NOMO-1 treated with dmso at 0.1 percent for 144 hours (cell line): Measurements from ENCODE around the gene IFT20.
"Not testable (repeated sequence)": the region's sequence is repeated elsewhere in the genome, so short reads cannot be mapped to it uniquely, and the experiment has no call there.

Experiments
- DNase-seq: peaks from one replicate; lab custom pipeline; 2025; ENCODE audit not compliant: unreplicated experiment; lab: John Stamatoyannopoulos, UW

The IFT20 gene

DNA sequence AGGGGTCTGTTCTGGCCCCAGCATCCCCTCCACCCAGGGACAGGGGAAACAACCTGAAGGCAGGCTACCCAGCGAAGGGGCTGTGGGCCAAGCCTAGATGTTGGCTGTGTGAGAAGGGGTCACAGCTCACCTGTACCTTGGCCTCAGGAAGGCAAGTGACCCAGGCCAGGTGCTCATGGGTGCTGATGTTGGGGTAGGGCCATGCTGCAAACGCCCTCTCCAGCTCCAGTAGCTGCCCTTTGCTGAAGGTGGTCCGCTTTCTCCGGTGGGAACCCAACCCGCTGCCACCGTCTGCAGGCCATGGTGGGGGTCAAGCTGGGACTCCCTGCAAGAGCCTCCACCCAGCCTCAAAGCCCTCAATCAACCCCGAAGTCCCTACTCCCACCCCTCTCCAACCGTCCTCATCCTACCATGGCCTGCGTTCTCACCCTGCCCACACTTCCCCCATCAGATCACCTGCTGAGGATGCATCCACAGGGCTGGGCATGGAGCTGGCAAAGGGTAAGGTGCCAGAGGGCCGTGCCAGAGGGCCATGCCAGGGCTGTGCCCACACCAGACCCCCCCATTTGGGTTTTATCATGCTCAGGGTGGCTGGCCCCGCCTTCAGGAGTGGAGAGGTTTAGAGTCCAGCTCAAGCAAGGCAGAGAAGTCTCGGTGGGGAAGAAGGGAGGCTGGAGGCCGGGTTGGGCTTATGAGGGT lies 29.5 kb upstream of the IFT20 start, which contains the start of gene SEBOX:
Gene SEBOX, minus strand, starts transcription at position 535 of the 699 bp plus-strand sequence. Its CDS starts 48 bp downstream, at position 487.
- DNase-seq, result no peak

DNA sequence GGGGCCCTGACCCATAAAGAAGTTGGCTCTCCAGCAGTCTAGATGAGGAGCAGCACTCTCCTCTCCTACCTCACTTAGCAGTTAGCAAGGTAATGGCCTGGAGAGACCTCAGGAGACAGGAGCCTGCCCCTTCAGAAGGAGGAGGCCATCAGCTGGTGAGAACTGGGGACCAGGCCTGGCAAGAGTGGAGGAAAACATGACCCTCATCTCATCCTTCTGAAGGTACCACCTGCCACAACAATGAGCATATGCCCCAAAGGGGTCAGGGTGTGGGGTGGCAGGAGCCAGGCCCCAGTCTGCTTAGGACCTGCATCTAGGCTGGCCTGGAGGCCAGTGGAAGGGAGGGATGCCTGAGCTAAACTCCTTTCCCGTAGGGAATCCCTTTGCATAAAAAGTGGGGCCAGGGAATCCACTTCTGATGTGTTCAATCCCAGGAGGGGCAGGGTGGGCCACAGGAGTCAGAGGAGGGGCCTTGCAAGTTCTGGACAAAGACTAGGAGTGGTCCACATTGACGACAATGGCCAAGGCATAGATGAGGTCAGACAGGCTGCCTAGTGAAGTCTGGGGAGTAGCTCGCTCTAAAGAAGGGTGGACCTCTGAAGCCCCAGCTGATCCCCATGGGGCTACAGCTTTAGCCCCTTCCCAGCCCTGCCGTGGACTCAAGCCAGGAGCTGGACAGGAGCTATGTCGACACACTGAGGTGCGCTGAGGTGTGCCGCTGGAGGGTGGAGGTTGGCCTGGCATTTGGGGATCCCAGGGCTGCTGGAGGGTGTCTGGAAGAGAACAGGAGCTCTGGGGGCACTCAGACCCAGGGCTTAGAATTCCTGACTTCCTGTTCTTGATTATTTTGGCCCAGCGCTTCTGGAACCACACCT lies 28.7 kb upstream of the IFT20 start:
- DNase-seq, result no peak

DNA sequence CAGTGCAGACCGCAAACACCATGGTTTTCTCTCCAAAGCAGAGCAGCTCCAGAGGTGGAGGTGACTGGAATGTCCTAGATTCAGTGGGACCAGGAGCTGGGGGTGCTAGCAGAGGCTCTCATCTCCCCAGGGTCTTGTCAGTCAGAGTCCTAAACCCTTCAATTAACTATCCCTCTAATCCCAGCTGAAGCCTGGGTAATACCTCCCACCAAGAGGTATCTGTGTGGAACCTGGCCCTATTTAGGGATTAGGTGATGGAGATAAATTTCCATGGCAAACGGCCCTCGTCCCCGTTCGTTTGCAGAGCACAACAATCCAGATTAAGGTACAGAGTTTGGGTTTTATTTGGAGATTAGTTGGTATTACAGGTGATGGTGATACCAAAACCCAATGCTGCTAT lies 27.9 kb upstream of the IFT20 start:
- DNase-seq, result no peak

- DNase-seq, result no peak
These were observed 22.6 kb upstream of the IFT20 start for GRCh38 chr17:28357901-28358197.

DNA sequence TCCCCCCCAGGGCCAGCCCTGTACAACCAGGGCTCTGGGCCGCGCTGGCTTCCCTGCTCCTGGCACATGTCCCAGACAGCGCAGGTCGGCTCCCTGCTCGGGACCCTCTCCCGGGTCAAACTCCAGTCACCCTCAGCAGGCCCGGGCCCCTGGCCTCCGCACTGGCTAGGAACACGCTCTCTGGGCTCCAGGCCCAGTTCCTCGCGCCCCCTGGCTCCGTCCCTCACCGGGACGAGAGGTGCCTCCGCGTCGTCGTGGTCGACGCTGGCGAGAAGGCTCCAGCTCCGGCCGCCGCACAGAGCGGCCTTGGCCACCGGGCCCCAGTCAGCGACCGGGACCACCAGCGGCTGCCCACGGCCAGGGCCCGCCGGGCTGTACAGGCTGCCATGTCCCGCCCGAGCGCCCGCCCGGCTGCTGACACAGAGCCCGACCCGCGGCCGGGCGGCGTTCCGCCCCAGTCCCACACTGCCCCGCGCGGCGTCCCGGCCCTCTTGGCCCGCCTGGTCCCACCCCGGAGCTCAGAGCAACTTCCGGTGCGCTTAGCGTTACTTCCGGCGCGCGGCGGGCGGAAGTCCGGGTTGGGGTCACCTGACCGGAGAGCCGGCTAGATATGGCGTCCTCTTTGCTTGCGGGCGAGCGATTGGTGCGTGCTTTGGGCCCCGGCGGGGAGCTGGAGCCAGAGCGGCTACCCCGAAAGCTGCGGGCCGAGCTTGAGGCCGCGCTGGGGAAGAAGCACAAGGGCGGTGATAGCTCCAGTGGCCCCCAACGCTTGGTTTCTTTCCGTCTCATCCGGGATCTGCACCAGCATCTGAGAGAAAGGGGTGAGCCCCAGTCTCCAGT lies 22.0 kb upstream of the IFT20 start, which contains the start of gene POLDIP2:
Gene POLDIP2, minus strand, starts transcription at position 467 of the 840 bp plus-strand sequence. Its CDS starts 79 bp downstream, at position 388.
- peak; percentile 95 for DNase-seq

DNA sequence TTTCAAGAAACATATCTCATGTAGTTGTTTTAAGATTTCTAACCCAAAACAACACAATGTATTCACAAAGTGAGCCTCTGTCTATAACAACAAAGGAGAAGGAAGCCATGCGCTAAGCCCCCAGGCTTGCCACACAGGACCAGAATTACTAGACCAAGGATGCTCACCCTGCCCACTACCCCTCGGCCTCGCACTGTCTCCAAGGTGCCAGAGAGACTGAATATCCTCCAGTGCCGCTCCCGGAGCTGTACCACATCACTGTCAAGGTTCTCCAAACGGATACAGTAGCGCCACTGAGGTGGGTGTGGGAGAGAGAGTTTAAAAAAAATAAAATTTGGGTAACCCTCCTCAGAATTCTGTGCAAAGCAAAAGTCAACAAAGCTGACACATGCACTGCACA lies 15.0 kb upstream of the IFT20 start:
- no peak for DNase-seq

DNA sequence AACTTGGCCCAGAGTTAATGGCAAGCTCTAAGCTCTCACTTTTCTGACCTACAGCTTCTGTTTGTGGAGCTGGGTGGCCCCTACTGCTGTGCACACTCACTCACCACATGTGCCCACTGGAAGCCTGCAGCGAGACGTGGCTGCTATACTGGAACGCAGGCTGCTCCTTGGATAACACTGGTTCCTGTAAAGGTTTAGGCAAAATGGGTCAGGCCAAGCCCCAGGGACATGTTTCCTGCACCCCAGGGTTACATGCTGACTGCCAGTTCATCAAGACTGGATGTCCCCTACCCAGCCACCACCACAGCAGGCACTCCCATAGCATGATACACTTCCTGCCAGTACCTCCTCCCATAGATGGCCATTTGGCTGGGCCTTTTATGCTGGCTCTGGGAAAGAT lies 13.7 kb upstream of the IFT20 start:
- no peak for DNase-seq

DNA sequence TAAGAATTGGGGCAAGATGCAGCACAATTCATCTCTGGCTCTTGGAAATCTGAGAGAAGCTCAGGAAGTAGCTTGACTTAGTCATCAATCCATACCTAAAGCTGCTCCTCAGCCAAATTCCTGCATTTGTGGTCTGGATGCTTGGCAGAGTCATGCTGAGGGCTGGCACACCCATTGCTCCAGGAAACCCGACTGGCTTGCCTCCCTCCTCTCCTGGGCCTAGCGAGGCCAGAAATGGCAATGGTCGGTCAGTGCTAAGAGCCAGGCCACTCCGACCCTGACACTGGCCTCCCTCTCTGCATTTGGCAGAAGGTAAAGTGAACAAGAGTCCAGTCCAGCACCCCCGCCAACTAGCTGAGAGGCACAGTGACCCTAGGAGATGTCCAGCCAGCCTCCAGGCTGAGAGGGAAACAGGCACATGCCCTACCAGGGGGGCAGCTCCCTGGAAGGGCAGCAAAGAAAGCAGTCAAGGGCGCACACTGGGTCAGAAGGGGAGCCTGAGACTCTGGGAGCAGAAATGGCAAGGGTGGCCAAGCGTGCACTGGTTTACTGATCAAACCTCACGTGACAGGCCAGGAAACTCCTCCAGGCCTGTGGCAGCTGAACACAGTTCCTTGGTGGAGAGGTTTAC lies 12.1 kb upstream of the IFT20 start:
- DNase-seq, result no peak

- no peak for DNase-seq
These were observed 11.5 kb upstream of the IFT20 start for GRCh38 chr17:28346746-28347246.

DNA sequence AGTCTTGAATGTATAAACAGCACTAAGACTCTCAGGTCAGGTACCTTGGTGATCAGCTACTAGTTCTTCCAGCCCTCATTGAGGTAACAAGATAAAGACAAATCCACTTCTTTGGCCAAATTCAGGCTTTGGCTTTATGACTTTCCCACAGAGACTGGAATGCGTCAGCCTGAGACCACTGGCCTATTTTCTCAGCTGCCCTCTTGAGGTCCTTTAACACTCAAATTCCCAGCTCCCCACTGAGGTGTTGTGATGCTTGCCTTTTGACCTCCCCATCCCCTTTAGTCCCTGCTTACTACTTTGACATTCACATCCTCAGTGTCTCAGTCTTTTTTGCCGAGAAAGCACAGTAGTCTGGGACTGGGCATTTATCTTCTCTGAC lies 10.9 kb upstream of the IFT20 start:
- DNase-seq, result no peak

- no peak for DNase-seq
These were observed 10.3 kb upstream of the IFT20 start for GRCh38 chr17:28345419-28346198.

DNA sequence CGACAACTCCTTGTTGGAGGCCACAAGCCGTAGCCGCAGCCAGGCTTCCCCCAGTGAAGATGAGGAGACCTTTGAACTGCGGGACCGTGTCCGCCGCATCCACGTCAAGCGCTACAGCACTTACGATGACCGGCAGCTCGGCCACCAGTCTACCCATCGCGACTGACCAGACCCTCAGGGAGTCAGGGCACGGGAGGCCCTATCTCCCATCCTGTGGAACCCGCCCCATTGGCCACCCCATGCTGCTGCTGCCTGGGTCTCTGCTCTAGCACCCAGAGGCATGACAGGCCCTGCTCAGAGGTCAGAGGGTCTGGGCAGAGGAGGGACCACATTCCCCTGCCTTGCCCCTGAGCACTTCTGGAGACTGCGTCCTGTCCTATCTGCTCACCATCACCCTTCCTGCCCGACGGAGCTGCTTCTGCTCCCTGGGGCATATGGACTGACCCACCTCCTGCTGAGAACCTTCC lies 9.2 kb upstream of the IFT20 start:
- no peak for DNase-seq

GRCh38 chr17:28344011-28344410 lies 8.7 kb upstream of the IFT20 start:
- no peak for DNase-seq

- DNase-seq, result no peak
These were observed 8.2 kb upstream of the IFT20 start for GRCh38 chr17:28343491-28343932.

DNA sequence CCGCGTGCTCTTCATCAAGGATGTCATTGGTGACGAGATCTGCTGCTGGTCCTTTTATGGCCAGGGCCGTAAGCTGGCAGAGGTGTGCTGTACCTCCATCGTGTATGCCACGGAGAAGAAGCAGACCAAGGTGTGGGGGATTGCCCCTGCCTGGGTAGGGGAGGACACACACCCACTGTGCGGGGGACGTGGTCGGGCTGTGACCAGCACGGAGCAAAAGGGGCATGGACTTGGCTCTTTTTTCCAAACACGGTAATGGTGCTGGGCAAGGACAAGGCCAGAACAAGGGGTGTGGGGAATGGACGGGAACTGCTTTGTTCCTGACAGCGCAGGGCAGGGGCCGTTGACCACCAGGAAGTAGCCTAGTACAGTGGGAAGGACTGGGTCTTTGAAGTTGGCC lies 7.0 kb upstream of the IFT20 start:
- no peak for DNase-seq

GRCh38 chr17:28341516-28341915 lies 6.2 kb upstream of the IFT20 start:
- no peak for DNase-seq

DNA sequence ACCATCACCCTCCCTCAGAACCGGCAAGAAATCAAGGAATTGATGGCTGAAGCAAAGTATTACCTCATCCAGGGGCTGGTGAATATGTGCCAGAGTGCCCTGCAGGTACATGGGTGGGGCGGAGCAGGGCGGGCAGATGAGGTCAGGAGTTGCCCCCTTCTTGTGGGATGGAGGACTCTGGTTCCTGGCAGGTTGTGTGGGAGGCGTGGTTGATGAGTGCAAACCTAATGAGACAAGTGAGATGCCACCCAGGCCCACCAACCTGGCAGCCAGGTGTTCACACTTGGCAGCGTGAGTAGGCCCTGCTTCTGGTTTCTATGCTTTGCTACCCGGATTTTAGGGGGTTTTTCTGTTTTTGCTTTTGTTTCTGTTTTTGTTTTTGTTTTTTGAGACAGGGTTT lies 5.1 kb upstream of the IFT20 start:
- no peak for DNase-seq

- DNase-seq, result no peak
These were observed 4.2 kb upstream of the IFT20 start for GRCh38 chr17:28339431-28339830.

DNA sequence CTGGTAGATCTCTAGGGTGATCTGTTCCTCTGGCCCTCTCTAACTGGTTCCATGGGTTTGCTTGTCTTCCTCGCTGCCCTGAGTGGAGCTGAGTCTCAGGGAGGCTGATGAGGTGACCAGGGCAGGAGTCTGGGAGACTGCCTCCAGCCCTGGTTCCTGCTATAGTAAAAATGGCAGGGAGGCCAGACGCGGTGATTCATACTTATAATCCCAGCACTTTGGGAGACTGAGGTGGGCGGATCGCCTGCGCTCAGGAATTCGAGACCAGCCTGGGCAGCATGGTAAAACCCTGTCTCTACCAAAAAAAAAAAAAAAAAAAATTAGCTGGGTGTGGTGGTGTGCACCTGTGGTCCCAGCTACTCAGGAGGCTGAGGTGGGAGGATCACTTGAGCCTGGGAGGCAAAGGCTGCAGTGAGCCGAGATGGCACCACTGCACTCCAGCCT lies 3.5 kb upstream of the IFT20 start:
- not testable (repeated sequence) for DNase-seq
